Measurements from ENCODE around the gene HYCC1.

Gene HYCC1

GRCh38 chr7:23016345-23017253 is 2.7 kb upstream of the HYCC1 start:
- DNase-seq (ENCODE audit: low spot score): no peak

GRCh38 chr7:23014681-23015080 is 751 bp upstream of the HYCC1 start:
- DNase-seq (ENCODE audit: low spot score): no peak

GRCh38 chr7:23012908-23013714 is 819 bp downstream of the HYCC1 start:
- DNase-seq (ENCODE audit: low spot score): no peak

DNA sequence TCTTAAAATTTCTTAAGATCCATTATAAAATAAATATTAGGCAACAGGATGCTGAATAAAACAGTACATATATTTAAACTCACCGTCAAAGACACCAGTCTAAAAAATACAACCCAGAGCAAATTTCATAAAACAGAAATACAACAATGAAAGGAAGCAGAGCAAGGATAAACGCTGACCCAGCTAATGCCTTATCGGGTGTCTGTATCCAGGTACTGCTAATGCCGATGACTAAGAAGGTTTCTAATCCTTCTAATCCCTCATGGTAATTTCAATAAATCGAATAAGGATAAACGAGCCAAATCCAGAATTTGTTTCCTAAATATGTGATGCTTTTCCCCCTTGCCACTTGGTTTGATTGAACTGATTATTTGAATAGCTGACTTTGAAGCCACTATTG is 1.7 kb downstream of the HYCC1 start:
- DNase-seq (ENCODE audit: low spot score): no peak

GRCh38 chr7:23011222-23011924 is 2.6 kb downstream of the HYCC1 start:
- no peak for DNase-seq (ENCODE audit: low spot score)

DNA sequence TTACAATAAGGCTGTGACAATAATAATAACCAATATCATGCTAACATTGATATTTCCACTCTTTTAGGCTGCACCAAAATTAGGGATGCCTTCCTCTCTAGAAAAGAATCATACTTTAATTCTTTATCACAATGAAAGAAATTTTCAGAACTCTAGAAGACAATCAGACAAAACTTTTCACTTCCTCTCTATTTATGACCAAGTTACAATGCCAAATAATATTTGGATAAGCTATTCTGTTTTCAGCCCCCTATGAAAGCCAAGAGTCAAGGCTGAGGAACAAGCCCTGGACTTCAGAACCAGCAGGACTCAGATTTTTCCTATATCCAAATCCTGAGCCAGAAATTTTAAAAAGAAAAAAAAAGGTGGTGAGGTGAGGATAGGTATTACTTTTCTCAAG is 4.6 kb downstream of the HYCC1 start:
- no peak for DNase-seq (ENCODE audit: low spot score)

DNA sequence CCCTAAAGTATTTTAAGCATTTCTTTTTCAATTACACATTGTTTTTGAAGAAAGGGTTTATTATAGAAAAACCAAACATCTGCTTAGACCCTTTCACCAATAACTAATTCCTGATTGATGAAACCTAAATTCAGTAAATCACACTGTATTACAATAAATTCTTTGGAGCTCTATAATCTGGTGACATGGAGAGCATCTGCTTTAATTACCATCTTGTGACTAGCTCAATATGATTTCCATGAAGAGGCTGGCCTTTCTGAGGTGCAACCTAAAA is 9.7 kb downstream of the HYCC1 start:
- no peak for DNase-seq (ENCODE audit: low spot score)

DNA sequence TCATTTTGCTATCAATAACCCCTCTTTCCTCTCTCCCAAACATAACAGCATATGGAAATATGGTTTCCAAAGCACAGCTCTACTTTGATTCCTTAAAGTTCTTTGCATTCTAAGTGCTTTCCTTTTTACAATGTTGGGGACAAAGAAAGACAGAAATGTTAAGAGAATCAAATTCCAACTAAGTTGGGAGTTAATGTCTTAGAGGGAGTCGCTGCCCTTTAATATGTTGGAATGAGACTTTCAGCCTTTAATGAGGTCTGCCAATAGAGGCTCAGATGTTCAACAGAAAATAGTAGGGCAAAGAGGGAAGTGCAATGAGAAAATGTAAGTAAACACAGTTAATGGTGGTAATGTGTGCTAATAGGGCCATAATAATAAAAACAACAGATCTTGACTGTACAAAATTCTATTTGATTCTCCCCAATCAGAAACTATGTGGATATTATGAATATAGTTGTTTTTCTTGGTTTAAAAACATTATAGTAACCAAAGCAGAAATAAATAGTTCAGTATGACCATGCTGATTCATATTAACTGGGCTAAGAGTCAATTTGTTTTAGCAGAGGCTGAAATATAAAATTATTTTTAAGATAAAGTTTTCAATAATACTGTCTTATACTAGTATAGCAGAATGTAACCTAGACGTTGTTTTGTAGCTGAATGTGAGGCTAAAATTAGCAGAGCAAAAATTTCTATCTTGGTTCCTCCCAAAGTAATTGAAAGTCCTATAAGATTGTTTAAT is 10.3 kb downstream of the HYCC1 start:
- no peak for DNase-seq (ENCODE audit: low spot score)

DNA sequence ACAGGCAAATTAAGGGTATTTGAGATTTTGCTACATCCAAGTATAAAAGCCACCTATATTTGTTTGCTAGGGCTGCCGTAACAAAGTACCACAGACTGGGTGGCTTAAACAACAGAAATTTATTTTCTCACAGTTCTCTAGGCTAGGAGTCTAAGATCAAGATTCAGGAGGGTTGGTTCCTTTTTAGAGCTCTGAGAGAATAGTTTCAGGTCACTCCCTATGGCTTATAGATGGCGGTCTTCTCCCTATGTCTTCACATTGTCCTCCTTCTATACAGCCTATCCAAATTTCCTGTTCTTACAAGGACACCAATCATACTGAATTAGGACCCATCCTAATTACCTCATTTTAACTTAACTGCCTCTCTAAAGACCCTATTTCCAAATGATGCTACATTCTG is 11.2 kb downstream of the HYCC1 start:
- DNase-seq (ENCODE audit: low spot score): no peak

- no peak for DNase-seq (ENCODE audit: low spot score)
Observed at GRCh38 chr7:23001610-23002009, 12.3 kb downstream of the HYCC1 start.

GRCh38 chr7:23000597-23001360 is 13.2 kb downstream of the HYCC1 start:
- DNase-seq (ENCODE audit: low spot score): no peak

DNA sequence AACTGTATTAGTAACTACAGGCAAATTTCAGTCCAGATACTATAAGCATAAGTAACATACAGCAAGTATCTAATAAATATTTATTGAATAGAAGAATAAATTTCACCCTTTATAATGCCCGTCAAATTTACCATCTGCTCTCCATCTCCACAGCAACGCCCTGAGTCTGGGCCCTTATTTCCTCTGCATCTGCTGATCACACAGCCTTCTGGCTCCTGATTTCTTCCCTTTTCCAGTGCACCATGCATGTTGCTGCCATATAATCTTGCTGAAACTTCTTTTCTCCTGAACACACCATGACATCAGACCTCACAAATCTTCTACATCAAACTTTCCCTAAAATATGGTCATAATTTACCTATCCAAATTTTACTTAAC is 15.4 kb downstream of the HYCC1 start:
- no peak for DNase-seq (ENCODE audit: low spot score)

DNA sequence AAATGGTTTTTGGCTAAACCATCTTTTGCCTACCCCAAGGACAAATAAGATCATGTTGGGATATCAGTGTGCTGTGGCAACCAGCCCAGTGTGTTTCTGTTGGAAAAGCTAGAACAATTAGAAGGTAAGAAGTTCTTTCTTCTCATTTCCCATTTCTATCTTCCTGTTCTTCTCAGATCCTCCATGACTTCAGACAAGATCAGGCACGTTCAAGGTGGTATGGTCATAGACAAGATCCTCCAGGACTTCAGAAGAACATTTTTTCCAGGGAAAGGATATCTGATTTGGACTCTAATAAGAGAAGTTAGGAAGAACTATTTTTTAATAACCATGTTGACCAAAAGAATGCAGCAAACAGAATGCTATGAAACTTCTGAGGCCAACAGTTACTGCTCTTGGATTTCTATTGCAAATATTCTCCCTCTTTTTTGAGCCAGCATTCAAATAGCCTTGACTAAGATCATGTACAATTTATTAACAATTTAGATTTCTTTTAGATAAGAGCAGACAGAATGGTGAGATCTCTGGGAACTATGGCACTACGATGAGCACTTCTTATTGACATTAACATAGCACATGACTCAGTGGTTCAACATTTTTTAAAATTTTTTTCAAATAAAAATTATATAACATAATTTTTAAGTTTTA is 15.9 kb downstream of the HYCC1 start:
- no peak for DNase-seq (ENCODE audit: low spot score)

GRCh38 chr7:22996470-22996869 is 17.5 kb downstream of the HYCC1 start:
- no peak for DNase-seq (ENCODE audit: low spot score)

DNA sequence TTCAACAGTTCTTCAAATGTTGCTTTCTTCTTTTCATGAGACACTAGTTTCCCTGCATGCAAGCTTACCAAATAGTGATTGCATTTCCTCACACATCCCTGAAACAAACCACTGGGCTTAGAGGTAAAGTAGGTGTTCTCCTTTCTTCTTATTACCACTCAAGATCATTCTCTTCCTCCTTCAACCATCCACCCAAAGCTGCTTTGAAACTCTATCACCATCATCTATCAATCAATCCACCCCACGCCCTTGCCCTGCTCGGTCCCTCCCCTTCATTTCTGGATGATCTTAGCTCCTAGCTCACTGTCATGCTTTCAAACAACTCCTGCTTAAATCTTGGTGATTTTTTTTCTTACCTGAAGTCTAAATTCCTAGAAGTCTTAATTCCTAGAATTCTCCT is 18.9 kb downstream of the HYCC1 start:
- no peak for DNase-seq (ENCODE audit: low spot score)

DNA sequence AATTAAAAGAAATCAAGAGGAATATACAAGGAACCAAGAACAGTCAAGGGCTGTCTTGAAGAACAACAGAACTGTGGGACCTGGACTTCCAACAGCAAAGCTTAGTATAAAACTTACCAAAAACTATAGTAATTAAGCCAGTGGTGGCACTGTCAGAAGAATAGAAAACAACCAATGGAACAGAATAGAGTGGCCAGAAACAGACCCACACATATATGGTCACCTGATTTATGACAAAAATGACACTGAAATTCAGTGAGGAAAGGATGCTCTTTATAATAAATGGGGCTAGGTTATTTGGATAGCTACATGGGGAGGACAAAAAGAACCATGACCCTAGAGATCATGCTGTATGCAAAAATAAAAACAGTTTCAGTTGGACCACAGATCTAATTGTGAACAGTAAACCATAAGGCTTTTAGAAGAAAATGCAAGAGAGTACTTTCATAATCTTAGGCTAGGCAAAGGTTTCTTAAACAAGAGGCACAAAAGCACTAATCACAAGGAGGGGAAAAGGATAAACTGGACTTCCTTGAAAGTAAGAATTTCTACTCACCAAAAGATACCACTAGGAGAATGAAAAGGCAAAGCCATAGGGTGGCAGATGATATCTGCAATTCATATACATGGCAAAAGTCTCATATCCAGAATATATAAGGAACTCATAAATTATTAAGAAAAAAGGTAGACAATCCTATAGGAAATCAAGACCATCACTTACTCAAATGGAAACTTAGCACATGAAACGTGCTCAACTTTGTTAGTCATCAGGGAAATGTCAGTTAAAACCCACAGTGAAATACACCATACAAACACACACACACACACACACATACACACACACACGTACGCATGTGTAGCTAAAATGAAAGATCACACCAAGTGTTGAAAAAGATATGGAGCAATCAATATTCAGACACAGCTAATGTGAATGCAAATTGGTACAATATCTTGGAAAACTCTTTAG is 20.8 kb downstream of the HYCC1 start:
- DNase-seq (ENCODE audit: low spot score): no peak

GRCh38 chr7:22990588-22990949 is 23.4 kb downstream of the HYCC1 start:
- DNase-seq (ENCODE audit: low spot score): no peak

- no peak for DNase-seq (ENCODE audit: low spot score)
Observed at GRCh38 chr7:22989643-22990587, 24.0 kb downstream of the HYCC1 start.

DNA sequence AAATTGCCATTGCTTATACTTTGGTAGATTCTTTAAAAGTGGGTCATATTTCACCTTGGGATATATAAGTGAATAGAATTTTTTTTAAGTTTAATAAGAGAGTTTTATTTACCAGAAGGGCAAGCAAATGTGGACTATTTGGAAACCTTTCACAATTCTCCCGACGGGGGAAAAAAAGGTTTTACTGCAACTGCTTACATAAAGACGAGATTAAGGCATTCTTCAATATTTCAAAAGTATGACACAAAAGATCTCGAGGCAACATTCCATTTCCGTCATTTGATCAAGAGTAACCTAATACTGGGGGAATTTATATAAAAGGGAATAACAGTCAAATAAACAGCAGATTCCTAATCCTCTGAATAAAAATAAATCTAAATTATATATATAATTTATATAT is 28.5 kb downstream of the HYCC1 start:
- no peak for DNase-seq (ENCODE audit: low spot score)

Measured in hepatic stellate cell (primary cell).